ENCODE measurements around the gene RIOX2. TPM values are rescaled to one million over a fixed set of nuclear protein-coding genes. Genes with fewer than 3 reads are reported as not detected.

RIOX2 gene
- total and polyA plus RNA-seq, 2 of the 8 experiments (the other 6 are each of a cell fraction or from before 2014, with no cell fraction given), result 3.8 to 16.4 TPM

DNA sequence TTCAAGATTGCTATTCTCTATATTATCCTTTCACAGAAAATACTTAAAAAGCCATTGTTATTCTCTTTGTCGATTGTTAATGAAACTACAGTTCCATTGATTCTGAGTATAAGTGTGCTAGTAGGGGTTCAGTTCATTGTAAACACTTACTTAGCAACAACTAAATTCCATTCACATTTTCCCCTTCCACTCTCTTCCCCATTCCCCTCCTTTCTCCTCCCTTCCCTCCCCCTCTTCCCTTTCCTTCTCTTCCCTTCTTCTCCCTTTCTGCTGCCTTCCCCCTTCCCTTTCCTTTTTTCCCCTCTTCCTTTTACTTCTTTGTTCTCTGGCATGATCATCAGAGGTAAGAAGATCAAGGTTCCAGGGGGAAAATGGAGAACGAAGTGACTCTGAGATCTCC is 21.3 kb upstream of the RIOX2 start:
- Histone ChIP-seq H4K8ac (ENCODE audit: extremely low read depth, insufficient read depth, low read length) (no peak overlapping the region), H3K56ac (replicated peaks; ENCODE audit: insufficient read length, low read depth, low read length) (no peak overlapping the region), H2AFZ (ENCODE audit: low read length) (no peak overlapping the region), H3K23ac (ENCODE audit: insufficient read length) (no peak overlapping the region), H3K4ac (replicated peaks; ENCODE audit: insufficient read length, low read depth, low read length) (no peak overlapping the region), H3K18ac (ENCODE audit: extremely low read depth, low read length) (no peak overlapping the region), H2BK20ac (ENCODE audit: low read length) (no peak overlapping the region), H3K9me3 (ENCODE audit: insufficient read depth in 2 of 2, low read depth in 1 of 2, low read length in 1 of 2) (no peaks in the 10 kb centered on the region), H4K5ac (ENCODE audit: insufficient read length, low read depth, low read length) (peak overlapping the region; percentile 44), H4K20me1 (replicated peaks in 1 of 2; ENCODE audit: control insufficient read depth in 1 of 2, insufficient read depth in 2 of 2, low read length in 2 of 2) (peaks cover 0 to 7% of the 10 kb centered on the region in 2 experiments), H2AK5ac (ENCODE audit: low read depth, low read length) (no peak overlapping the region), H3K4me1 (replicated peaks in 1 of 4; ENCODE audit: control insufficient read depth in 3 of 4, insufficient read depth in 4 of 4, low read length in 3 of 4) (peaks cover 0 to 7% (median 3%) of the 10 kb centered on the region in 4 experiments; a peak in 2 of 7 replicates), H2BK12ac (ENCODE audit: low read depth, low read length) (no peak overlapping the region), H4K91ac (replicated peaks; ENCODE audit: insufficient read length, low read length) (no peak overlapping the region), H3K27me3 (replicated peaks in 1 of 4; ENCODE audit: control insufficient read depth in 3 of 4, extremely low read depth in 1 of 4, insufficient read depth in 3 of 4, low read length in 3 of 4) (no peaks in the 10 kb centered on the region), H3K79me2 (ENCODE audit: control insufficient read depth in 1 of 2, insufficient read depth in 2 of 2, low read length in 2 of 2) (no peaks in the 10 kb centered on the region), H2BK15ac (ENCODE audit: low read length) (no peak overlapping the region), H2BK5ac (ENCODE audit: low read depth, low read length) (no peak overlapping the region), H3K4me2 (ENCODE audit: insufficient read depth in 1 of 2, low read depth in 2 of 2, low read length in 2 of 2) (peak overlapping the region; percentile 2 to 32; a peak in 2 of 4 replicates), H3K27ac (ENCODE audit: low read depth, low read length) (no peak overlapping the region), H3K9ac (replicated peaks in 1 of 4; ENCODE audit: extremely low read depth in 1 of 4, low read depth in 3 of 4, low read length in 3 of 4) (no peak overlapping the region), H3K23me2 (ENCODE audit: low read depth, low read length) (peaks cover 9% of the 10 kb centered on the region; the same call in 1 of the 2 replicates), H3K4me3 (ENCODE audit: extremely low read depth in 1 of 4, insufficient read depth in 2 of 4, low read depth in 3 of 4, low read length in 4 of 4) (no peak overlapping the region), H3K36me3 (ENCODE audit: control insufficient read depth in 2 of 4, insufficient read depth in 4 of 4, low read length in 3 of 4) (no peaks in the 10 kb centered on the region), H3K14ac (ENCODE audit: insufficient read length) (no peak overlapping the region), H3K79me1 (ENCODE audit: low read depth, low read length) (no peaks in the 10 kb centered on the region), H2BK120ac (replicated peaks; ENCODE audit: low read depth, low read length) (no peak overlapping the region)
- 56% methylated on average over 2 of the region's 2 CpGs; no CpG with 5 or more reads in 1 of the 2 experiments for WGBS, 2 experiments (ENCODE audit: extremely low coverage in 1 of 2, insufficient coverage in 1 of 2, insufficient read length in 1 of 2, insufficient replicate concordance in 2 of 2, low coverage in 1 of 2, low lambda C conversion rate in 2 of 2, missing lambda C conversion rate in 1 of 2)
- FAIRE-seq (no peak), DNase-seq (ENCODE audit: low read depth in 1 of 2, low spot score in 2 of 2) (no peak)
- POLR2A ChIA-PET (ENCODE audit: partially characterized antibody), result interaction anchor here (0.9 kb wide), 1 partner anchor 15 kb away, joined by 3 read pairs; no protein-coding TSS in a partner anchor
- CTCF ChIA-PET (ENCODE audit: partially characterized antibody), result interaction anchor here (0.6 to 1.2 kb wide), 4 partner anchors 28 to 274 kb away, joined by 3 read pairs; no protein-coding TSS in a partner anchor
- TF ChIP-seq SP2 (IDR thresholded peaks at IDR 0.05; ENCODE audit: low read length), result no peak
- no peak for TF ChIP-seq RBBP5 (IDR thresholded peaks at IDR 0.05; ENCODE audit: borderline replicate concordance, low read depth, low read length)
